Stimulated activated CD4-positive, alpha-beta T cell treated with anti-CD3 and anti-CD28 coated beads, Interleukin-4, amount 100 ng/mL, for 24 hours (primary cell): ENCODE data around the gene SMYD4.
A peak's percentile ranks its signal among the peaks of the same experiment; 100 is the strongest.
"Not testable (repeated sequence)": the region's sequence is repeated elsewhere in the genome, so short reads cannot be mapped to it uniquely, and the experiment has no call there.

Experiments used
- DNase-seq: peaks from one replicate; pipeline ENCODE4 v3.0.0-alpha.2; 2020

The SMYD4 gene

GRCh38 chr17:1779571-1780131 lies 50.1 kb downstream of the SMYD4 start:
- no peak for DNase-seq

GRCh38 chr17:1776857-1777256 lies 52.8 kb downstream of the SMYD4 start:
- no peak for DNase-seq

GRCh38 chr17:1776328-1776727 lies 53.4 kb downstream of the SMYD4 start:
- no peak for DNase-seq

- no peak for DNase-seq
Observed at GRCh38 chr17:1774390-1775176, 55.1 kb downstream of the SMYD4 start.

- no peak for DNase-seq
Observed at GRCh38 chr17:1773696-1774181, 56.0 kb downstream of the SMYD4 start.

- not testable (repeated sequence) for DNase-seq
Observed at GRCh38 chr17:1773000-1773695, 56.6 kb downstream of the SMYD4 start.

- no peak for DNase-seq
Observed at GRCh38 chr17:1769822-1770477, 59.8 kb downstream of the SMYD4 start.

GRCh38 chr17:1767358-1767757 lies 62.3 kb downstream of the SMYD4 start:
- no peak for DNase-seq

- DNase-seq, result no peak
Observed at GRCh38 chr17:1766382-1767135, 63.1 kb downstream of the SMYD4 start.

GRCh38 chr17:1765576-1765975 lies 64.1 kb downstream of the SMYD4 start:
- DNase-seq, result no peak

GRCh38 chr17:1764705-1765104 lies 65.0 kb downstream of the SMYD4 start:
- DNase-seq, result not testable (repeated sequence)

- DNase-seq, result peak; percentile 50
Observed at GRCh38 chr17:1764284-1764683, 65.4 kb downstream of the SMYD4 start.

GRCh38 chr17:1762901-1763898 lies 66.5 kb downstream of the SMYD4 start:
- DNase-seq, result no peak

GRCh38 chr17:1762233-1762900 lies 67.3 kb downstream of the SMYD4 start:
- DNase-seq, result no peak

GRCh38 chr17:1759529-1759928 lies 70.2 kb downstream of the SMYD4 start:
- DNase-seq, result no peak

- no peak for DNase-seq
Observed at GRCh38 chr17:1758807-1759206, 70.9 kb downstream of the SMYD4 start.

GRCh38 chr17:1755827-1756262 lies 73.9 kb downstream of the SMYD4 start:
- no peak for DNase-seq

GRCh38 chr17:1755252-1755826 lies 74.4 kb downstream of the SMYD4 start:
- DNase-seq, result no peak

- DNase-seq, result no peak
Observed at GRCh38 chr17:1754430-1755112, 75.1 kb downstream of the SMYD4 start.
